Peyer's patch (tissue), 4 donors: Measurements from ENCODE around the gene ZNF683.

ENCODE experiments used
- POLR2A ChIP-seq, 2 donors: fragments of 450-650 bp; IDR thresholded peaks; one replicate each; pipeline ENCODE4 v1.5.1; 2017; ENCODE audit warnings: antibody characterized with exemption in 2 of 2, mild to moderate bottlenecking in 2 of 2, moderate library complexity in 2 of 2
- TF ChIP-seq, protein P1 (sequence below), 6 experiments: fragments of 450-650 bp in 4 of 6; fragments of 200-600 bp in 2 of 6; sonication (generic) in 1 of 6; IDR thresholded peaks; one replicate each; pipeline ENCODE4 v1.5.1; 2017 to 2019; ENCODE audit warnings: antibody characterized with exemption in 6 of 6, mild to moderate bottlenecking in 3 of 6, moderate library complexity in 1 of 6

GRCh38 chr1:26361605-26362122 lies 10.9 kb downstream of the ZNF683 start:
- TF ChIP-seq POLR2A (IDR thresholded peaks at IDR 0.05) = no peak
- TF ChIP-seq, protein P1, sequence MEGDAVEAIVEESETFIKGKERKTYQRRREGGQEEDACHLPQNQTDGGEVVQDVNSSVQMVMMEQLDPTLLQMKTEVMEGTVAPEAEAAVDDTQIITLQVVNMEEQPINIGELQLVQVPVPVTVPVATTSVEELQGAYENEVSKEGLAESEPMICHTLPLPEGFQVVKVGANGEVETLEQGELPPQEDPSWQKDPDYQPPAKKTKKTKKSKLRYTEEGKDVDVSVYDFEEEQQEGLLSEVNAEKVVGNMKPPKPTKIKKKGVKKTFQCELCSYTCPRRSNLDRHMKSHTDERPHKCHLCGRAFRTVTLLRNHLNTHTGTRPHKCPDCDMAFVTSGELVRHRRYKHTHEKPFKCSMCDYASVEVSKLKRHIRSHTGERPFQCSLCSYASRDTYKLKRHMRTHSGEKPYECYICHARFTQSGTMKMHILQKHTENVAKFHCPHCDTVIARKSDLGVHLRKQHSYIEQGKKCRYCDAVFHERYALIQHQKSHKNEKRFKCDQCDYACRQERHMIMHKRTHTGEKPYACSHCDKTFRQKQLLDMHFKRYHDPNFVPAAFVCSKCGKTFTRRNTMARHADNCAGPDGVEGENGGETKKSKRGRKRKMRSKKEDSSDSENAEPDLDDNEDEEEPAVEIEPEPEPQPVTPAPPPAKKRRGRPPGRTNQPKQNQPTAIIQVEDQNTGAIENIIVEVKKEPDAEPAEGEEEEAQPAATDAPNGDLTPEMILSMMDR (IDR thresholded peaks at IDR 0.05) = no peak
